ENCODE measurements around the gene ACAT1. TPM values are rescaled to one million over a fixed set of nuclear protein-coding genes. Genes with fewer than 3 reads are reported as not detected.

ACAT1 gene
- total RNA-seq, 1 experiment from 2014 or later, result 97.5 TPM

DNA sequence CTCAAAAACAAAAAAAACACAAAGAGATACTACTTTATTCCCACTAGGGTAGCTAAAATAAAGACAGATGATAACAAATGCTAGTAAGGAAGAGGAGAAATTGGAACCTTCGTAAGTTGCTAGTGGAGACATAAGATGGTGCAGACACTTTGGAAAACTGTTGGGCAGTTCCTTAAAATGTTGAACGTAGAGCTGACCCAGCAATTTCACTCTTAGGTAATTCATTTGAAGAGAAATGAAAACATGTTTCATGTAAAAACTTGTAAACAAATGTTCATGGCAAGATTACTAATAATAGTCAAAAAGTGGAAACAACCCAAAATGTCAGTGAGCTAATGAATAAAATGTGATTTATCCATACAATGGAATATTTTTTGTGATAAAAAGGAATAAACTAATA lies 29.2 kb upstream of the ACAT1 start:
- BruUV-seq (replicated peaks), result no TSS peak
- no peaks in the 10 kb centered on the region for H3K9me3 ChIP-seq (ENCODE audit: control insufficient read depth, insufficient read depth, low read depth, low read length)
- DNase-seq (ENCODE audit: low read depth, low spot score), result no peak
- no peak overlapping the region for H3K4me3 ChIP-seq (ENCODE audit: low read depth in 2 of 2, low read length in 2 of 2)
- H3K4me1 ChIP-seq (ENCODE audit: control insufficient read depth, insufficient read depth, low read length), result peaks cover 12% of the 10 kb centered on the region; the same call in 1 of the 2 replicates
- ChIA-PET CTCF (no interaction called here), POLR2A (no interaction called here)
- no peaks in the 10 kb centered on the region for H3K27me3 ChIP-seq (ENCODE audit: control insufficient read depth, insufficient read depth, low read length)
- in situ Hi-C loops (cut with HindIII; ENCODE audit: low pct_unique_long_range_greater_than_20kb, low sequenced_read_pairs) (no loop called here), intact Hi-C loops (cut with micrococcal nuclease; ENCODE audit: unreplicated experiment) (no loop called here)
- no peak overlapping the region for H3K27ac ChIP-seq (ENCODE audit: low read length)
- H3K36me3 ChIP-seq (ENCODE audit: control insufficient read depth, insufficient read depth, low read length), result peaks cover 14% of the 10 kb centered on the region
- TF ChIP-seq SIN3A (IDR thresholded peaks at IDR 0.05; ENCODE audit: borderline replicate concordance, insufficient read depth, low read depth, low read length), result no peak
- no peak for TF ChIP-seq POLR2AphosphoS5 (IDR thresholded peaks at IDR 0.05; ENCODE audit: low read depth, low read length)
- TF ChIP-seq, protein P1, sequence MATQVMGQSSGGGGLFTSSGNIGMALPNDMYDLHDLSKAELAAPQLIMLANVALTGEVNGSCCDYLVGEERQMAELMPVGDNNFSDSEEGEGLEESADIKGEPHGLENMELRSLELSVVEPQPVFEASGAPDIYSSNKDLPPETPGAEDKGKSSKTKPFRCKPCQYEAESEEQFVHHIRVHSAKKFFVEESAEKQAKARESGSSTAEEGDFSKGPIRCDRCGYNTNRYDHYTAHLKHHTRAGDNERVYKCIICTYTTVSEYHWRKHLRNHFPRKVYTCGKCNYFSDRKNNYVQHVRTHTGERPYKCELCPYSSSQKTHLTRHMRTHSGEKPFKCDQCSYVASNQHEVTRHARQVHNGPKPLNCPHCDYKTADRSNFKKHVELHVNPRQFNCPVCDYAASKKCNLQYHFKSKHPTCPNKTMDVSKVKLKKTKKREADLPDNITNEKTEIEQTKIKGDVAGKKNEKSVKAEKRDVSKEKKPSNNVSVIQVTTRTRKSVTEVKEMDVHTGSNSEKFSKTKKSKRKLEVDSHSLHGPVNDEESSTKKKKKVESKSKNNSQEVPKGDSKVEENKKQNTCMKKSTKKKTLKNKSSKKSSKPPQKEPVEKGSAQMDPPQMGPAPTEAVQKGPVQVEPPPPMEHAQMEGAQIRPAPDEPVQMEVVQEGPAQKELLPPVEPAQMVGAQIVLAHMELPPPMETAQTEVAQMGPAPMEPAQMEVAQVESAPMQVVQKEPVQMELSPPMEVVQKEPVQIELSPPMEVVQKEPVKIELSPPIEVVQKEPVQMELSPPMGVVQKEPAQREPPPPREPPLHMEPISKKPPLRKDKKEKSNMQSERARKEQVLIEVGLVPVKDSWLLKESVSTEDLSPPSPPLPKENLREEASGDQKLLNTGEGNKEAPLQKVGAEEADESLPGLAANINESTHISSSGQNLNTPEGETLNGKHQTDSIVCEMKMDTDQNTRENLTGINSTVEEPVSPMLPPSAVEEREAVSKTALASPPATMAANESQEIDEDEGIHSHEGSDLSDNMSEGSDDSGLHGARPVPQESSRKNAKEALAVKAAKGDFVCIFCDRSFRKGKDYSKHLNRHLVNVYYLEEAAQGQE (IDR thresholded peaks at IDR 0.05; ENCODE audit: insufficient read depth in 1 of 2, low read depth in 2 of 2, low read length in 1 of 2), result no peak
- TF ChIP-seq, protein P2, sequence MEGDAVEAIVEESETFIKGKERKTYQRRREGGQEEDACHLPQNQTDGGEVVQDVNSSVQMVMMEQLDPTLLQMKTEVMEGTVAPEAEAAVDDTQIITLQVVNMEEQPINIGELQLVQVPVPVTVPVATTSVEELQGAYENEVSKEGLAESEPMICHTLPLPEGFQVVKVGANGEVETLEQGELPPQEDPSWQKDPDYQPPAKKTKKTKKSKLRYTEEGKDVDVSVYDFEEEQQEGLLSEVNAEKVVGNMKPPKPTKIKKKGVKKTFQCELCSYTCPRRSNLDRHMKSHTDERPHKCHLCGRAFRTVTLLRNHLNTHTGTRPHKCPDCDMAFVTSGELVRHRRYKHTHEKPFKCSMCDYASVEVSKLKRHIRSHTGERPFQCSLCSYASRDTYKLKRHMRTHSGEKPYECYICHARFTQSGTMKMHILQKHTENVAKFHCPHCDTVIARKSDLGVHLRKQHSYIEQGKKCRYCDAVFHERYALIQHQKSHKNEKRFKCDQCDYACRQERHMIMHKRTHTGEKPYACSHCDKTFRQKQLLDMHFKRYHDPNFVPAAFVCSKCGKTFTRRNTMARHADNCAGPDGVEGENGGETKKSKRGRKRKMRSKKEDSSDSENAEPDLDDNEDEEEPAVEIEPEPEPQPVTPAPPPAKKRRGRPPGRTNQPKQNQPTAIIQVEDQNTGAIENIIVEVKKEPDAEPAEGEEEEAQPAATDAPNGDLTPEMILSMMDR (IDR thresholded peaks at IDR 0.05), result no peak
- no peak for TF ChIP-seq TCF7L2 (IDR thresholded peaks at IDR 0.05; ENCODE audit: low read depth, low read length)
- ATAC-seq, result no peak

DNA sequence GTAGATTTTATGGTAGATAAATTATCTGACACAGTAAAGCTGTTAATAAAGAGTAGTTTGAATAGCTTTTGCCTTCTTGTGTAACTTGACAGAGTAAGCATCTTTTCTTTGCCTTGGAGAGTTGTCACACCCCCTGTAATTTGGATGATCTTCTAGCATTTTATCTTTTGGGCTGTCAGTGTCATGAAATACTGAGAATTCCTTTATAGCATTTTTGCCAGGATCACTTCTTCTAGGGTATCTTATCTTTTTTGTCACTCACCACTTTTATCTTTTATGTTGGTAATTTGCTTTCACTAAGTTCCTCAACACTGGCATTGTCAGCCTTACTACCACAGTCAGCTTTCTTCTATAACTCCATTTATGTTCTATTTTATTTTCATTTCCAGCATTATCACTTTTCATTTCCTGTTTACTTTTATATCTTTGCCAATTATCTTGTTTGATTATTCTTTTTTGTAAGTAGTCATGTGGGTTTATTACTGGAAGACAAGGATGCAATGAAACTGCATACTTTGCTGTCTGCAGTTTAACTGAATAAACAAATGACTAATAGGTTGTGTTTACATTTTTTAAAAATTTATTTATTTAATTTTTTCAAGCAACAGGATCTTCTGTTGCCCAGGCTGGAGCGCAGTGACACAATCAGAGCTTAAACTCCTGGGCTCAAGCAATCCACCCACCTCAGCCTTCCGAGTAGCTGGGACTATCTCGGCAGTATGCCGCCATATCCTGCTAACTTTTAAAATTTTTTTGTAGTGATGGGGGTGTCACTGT lies 28.1 kb upstream of the ACAT1 start:
- BruUV-seq (replicated peaks), result no TSS peak

More for the DNA sequence above, 28.1 kb upstream of the ACAT1 start:
- peak; percentile 97 for ATAC-seq
- ChIA-PET CTCF (interaction anchor here (0.6 kb wide), 1 partner anchor 26 kb away, joined by 4 read pairs; no protein-coding TSS in a partner anchor), POLR2A (interaction anchor here (0.6 kb wide), 1 partner anchor 18 kb away, joined by 3 read pairs; no protein-coding TSS in a partner anchor)
- H3K9me3 ChIP-seq (ENCODE audit: control insufficient read depth, insufficient read depth, low read depth, low read length), result no peaks in the 10 kb centered on the region
- peak; percentile 80; the same call in 1 of the 2 replicates for TF ChIP-seq POLR2AphosphoS5 (IDR thresholded peaks at IDR 0.05; ENCODE audit: low read depth, low read length)
- TF ChIP-seq, protein P1 (IDR thresholded peaks at IDR 0.05; ENCODE audit: insufficient read depth in 1 of 2, low read depth in 2 of 2, low read length in 1 of 2), result no peak
- TF ChIP-seq TCF7L2 (IDR thresholded peaks at IDR 0.05; ENCODE audit: low read depth, low read length), result peak; percentile 65
- DNase-seq (ENCODE audit: low read depth, low spot score), result peak; percentile 81
- intact Hi-C loops (cut with micrococcal nuclease; ENCODE audit: unreplicated experiment), result no loop called here
- peak overlapping the region in 1 of 2 experiments; percentile 17; a peak in 1 of 4 replicates for H3K4me3 ChIP-seq (ENCODE audit: low read depth in 2 of 2, low read length in 2 of 2)
- peak overlapping the region; percentile 58 for H3K27ac ChIP-seq (ENCODE audit: low read length)
- H3K27me3 ChIP-seq (ENCODE audit: control insufficient read depth, insufficient read depth, low read length), result no peaks in the 10 kb centered on the region
- in situ Hi-C loops (cut with HindIII; ENCODE audit: low pct_unique_long_range_greater_than_20kb, low sequenced_read_pairs), result no loop called here
- peaks cover 12% of the 10 kb centered on the region; the same call in 1 of the 2 replicates for H3K4me1 ChIP-seq (ENCODE audit: control insufficient read depth, insufficient read depth, low read length)
- peaks cover 24% of the 10 kb centered on the region for H3K36me3 ChIP-seq (ENCODE audit: control insufficient read depth, insufficient read depth, low read length)

Data from Panc1 (cell line).